ENCODE measurements around the gene SHROOM3.

The SHROOM3 gene

GRCh38 chr4:76515975-76516843 lies 81.2 kb downstream of the SHROOM3 start:
- no peak overlapping the region for H3K4me3 ChIP-seq (ENCODE audit: control insufficient read depth, low read depth, low read length)
- DNase-seq (ENCODE audit: low read depth), result peak; percentile 17
- TF ChIP-seq CTCF (conservative IDR thresholded peaks at IDR 0.05; ENCODE audit: control insufficient read depth, insufficient read depth, low read depth, low read length), result no peak

- no peak overlapping the region for H3K4me3 ChIP-seq (ENCODE audit: control insufficient read depth, low read depth, low read length)
- TF ChIP-seq CTCF (conservative IDR thresholded peaks at IDR 0.05; ENCODE audit: control insufficient read depth, insufficient read depth, low read depth, low read length), result no peak
- peak; percentile 55 for DNase-seq (ENCODE audit: low read depth)
Observed at GRCh38 chr4:76518241-76518640, 83.2 kb downstream of the SHROOM3 start.

GRCh38 chr4:76523593-76523992 lies 88.6 kb downstream of the SHROOM3 start:
- no peak for TF ChIP-seq CTCF (conservative IDR thresholded peaks at IDR 0.05; ENCODE audit: control insufficient read depth, insufficient read depth, low read depth, low read length)
- no peak overlapping the region for H3K4me3 ChIP-seq (ENCODE audit: control insufficient read depth, low read depth, low read length)
- DNase-seq (ENCODE audit: low read depth), result no peak

GRCh38 chr4:76525751-76526150 lies 90.7 kb downstream of the SHROOM3 start:
- no peak for TF ChIP-seq CTCF (conservative IDR thresholded peaks at IDR 0.05; ENCODE audit: control insufficient read depth, insufficient read depth, low read depth, low read length)
- no peak for DNase-seq (ENCODE audit: low read depth)
- no peak overlapping the region for H3K4me3 ChIP-seq (ENCODE audit: control insufficient read depth, low read depth, low read length)

- TF ChIP-seq CTCF (conservative IDR thresholded peaks at IDR 0.05; ENCODE audit: control insufficient read depth, insufficient read depth, low read depth, low read length), result no peak
- DNase-seq (ENCODE audit: low read depth), result no peak
- no peak overlapping the region for H3K4me3 ChIP-seq (ENCODE audit: control insufficient read depth, low read depth, low read length)
Observed at GRCh38 chr4:76526585-76526990, 91.6 kb downstream of the SHROOM3 start.

GRCh38 chr4:76527666-76528065 lies 92.6 kb downstream of the SHROOM3 start:
- no peak for TF ChIP-seq CTCF (conservative IDR thresholded peaks at IDR 0.05; ENCODE audit: control insufficient read depth, insufficient read depth, low read depth, low read length)
- no peak overlapping the region for H3K4me3 ChIP-seq (ENCODE audit: control insufficient read depth, low read depth, low read length)
- DNase-seq (ENCODE audit: low read depth), result no peak

All from fibroblast of mammary gland (primary cell).